HEK293 (cell line): Measurements from ENCODE around the gene SULF2.

Source experiments
- GLI2 ChIP-seq: fragments of 450-650 bp; formaldehyde crosslinking; IDR thresholded peaks from 2 replicates; pipeline ENCODE4; 2017; ENCODE audit warnings: missing biosample characterization, missing genetic modification characterization, low read depth, borderline replicate concordance
- GLIS1 ChIP-seq: fragments of 450-650 bp; formaldehyde crosslinking; IDR thresholded peaks from 2 replicates; pipeline ENCODE4 v1.5.1; 2016; ENCODE audit warnings: missing biosample characterization, missing genetic modification characterization
- GLIS2 ChIP-seq: fragments of 450-650 bp; formaldehyde crosslinking; IDR thresholded peaks from 2 replicates; pipeline ENCODE4 v1.5.1; 2016; ENCODE audit warnings: missing biosample characterization, missing genetic modification characterization
- IKZF3 ChIP-seq: fragments of 450-650 bp; IDR thresholded peaks from 2 replicates; pipeline ENCODE4 v1.5.0; 2018; ENCODE audit warnings: missing biosample characterization, mild to moderate bottlenecking, missing genetic modification characterization, moderate library complexity
- KLF10 ChIP-seq: fragments of 450-650 bp; IDR thresholded peaks from 2 replicates; pipeline ENCODE4 v1.5.1; 2018; ENCODE audit warnings: missing biosample characterization, mild to moderate bottlenecking, missing genetic modification characterization
- SCRT1 ChIP-seq: fragments of 450-650 bp; formaldehyde crosslinking; IDR thresholded peaks from 2 replicates; pipeline ENCODE4 v1.5.1; 2016; ENCODE audit warnings: missing biosample characterization, missing genetic modification characterization, borderline replicate concordance
- SCRT2 ChIP-seq: fragments of 450-650 bp; formaldehyde crosslinking; IDR thresholded peaks from 2 replicates; pipeline ENCODE4 v1.5.1; 2016; ENCODE audit warnings: missing biosample characterization, missing genetic modification characterization
- SETDB1 ChIP-seq: IDR thresholded peaks from one replicate; pipeline ENCODE4 v1.6.1; 2017; ENCODE audit warnings: mild to moderate bottlenecking, low read length, moderate library complexity, mixed read lengths; ENCODE audit not compliant: insufficient read length
- ZEB2 ChIP-seq: fragments of 450-650 bp; formaldehyde crosslinking; IDR thresholded peaks from 2 replicates; pipeline ENCODE4 v1.5.1; 2016; ENCODE audit warnings: missing biosample characterization, missing genetic modification characterization
- ZNF140 ChIP-seq: fragments of 450-650 bp; formaldehyde crosslinking; IDR thresholded peaks from 2 replicates; pipeline ENCODE4 v1.5.1; 2016; ENCODE audit warnings: missing biosample characterization, missing genetic modification characterization
- ZNF223 ChIP-seq: fragments of 450-650 bp; formaldehyde crosslinking; IDR thresholded peaks from 2 replicates; pipeline ENCODE4 v1.5.1; 2016; ENCODE audit warnings: missing biosample characterization, missing genetic modification characterization
- ZNF24 ChIP-seq: fragments of 450-650 bp; formaldehyde crosslinking; IDR thresholded peaks from 2 replicates; pipeline ENCODE4 v1.5.1; 2016; ENCODE audit warnings: missing biosample characterization, missing genetic modification characterization
- ZNF335 ChIP-seq: fragments of 450-650 bp; formaldehyde crosslinking; conservative IDR thresholded peaks from 2 replicates; pipeline ENCODE4 v1.5.1; 2016; ENCODE audit warnings: missing biosample characterization, missing genetic modification characterization
- ZNF341 ChIP-seq: fragments of 450-650 bp; formaldehyde crosslinking; IDR thresholded peaks from 2 replicates; pipeline ENCODE4; 2016; ENCODE audit warnings: low read depth, missing biosample characterization, missing genetic modification characterization
- ZNF350 ChIP-seq: fragments of 450-650 bp; formaldehyde crosslinking; IDR thresholded peaks from 2 replicates; pipeline ENCODE4 v1.5.0; 2017; ENCODE audit warnings: missing biosample characterization, mild to moderate bottlenecking, missing genetic modification characterization
- ZNF514 ChIP-seq: fragments of 450-650 bp; formaldehyde crosslinking; IDR thresholded peaks from 2 replicates; pipeline ENCODE4 v1.5.1; 2016; ENCODE audit warnings: missing biosample characterization, missing genetic modification characterization
- ZNF529 ChIP-seq: fragments of 450-650 bp; formaldehyde crosslinking; IDR thresholded peaks from 2 replicates; pipeline ENCODE4 v1.5.1; 2017; ENCODE audit warnings: missing genetic modification characterization, missing biosample characterization; ENCODE audit not compliant: insufficient replicate concordance
- ZNF654 ChIP-seq: fragments of 450-650 bp; formaldehyde crosslinking; IDR thresholded peaks from 2 replicates; pipeline ENCODE4 v1.5.1; 2016; ENCODE audit warnings: low read depth, missing biosample characterization, missing genetic modification characterization
- ZNF843 ChIP-seq: fragments of 450-650 bp; formaldehyde crosslinking; IDR thresholded peaks from 2 replicates; pipeline ENCODE4 v1.5.1; 2016; ENCODE audit warnings: missing biosample characterization, missing genetic modification characterization
- ZSCAN16 ChIP-seq: fragments of 450-650 bp; formaldehyde crosslinking; IDR thresholded peaks from 2 replicates; pipeline ENCODE4 v1.5.1; 2016; ENCODE audit warnings: missing biosample characterization, missing genetic modification characterization
- ZSCAN30 ChIP-seq: fragments of 450-650 bp; IDR thresholded peaks from 2 replicates; pipeline ENCODE4 v1.5.1; 2018; ENCODE audit warnings: missing biosample characterization, mild to moderate bottlenecking, missing genetic modification characterization, moderate library complexity
- TF ChIP-seq, protein P1 (sequence below): fragments of 450-650 bp; formaldehyde crosslinking; IDR thresholded peaks from 2 replicates; pipeline ENCODE4 v1.5.1; 2016; ENCODE audit warnings: missing biosample characterization, missing genetic modification characterization
- TF ChIP-seq, protein P2 (sequence below): fragments of 450-650 bp; formaldehyde crosslinking; IDR thresholded peaks from 2 replicates; pipeline ENCODE4 v1.5.1; 2016; ENCODE audit warnings: missing biosample characterization, missing genetic modification characterization
- TF ChIP-seq, protein P3 (sequence below): fragments of 450-650 bp; formaldehyde crosslinking; IDR thresholded peaks from 2 replicates; pipeline ENCODE4 v1.5.1; 2016; ENCODE audit warnings: missing biosample characterization, missing genetic modification characterization
- TF ChIP-seq, protein P4 (sequence below): fragments of 450-650 bp; formaldehyde crosslinking; IDR thresholded peaks from 2 replicates; pipeline ENCODE4 v1.5.1; 2017; ENCODE audit warnings: missing biosample characterization, missing genetic modification characterization
- TF ChIP-seq, protein P5 (sequence below): fragments of 450-650 bp; formaldehyde crosslinking; IDR thresholded peaks from 2 replicates; pipeline ENCODE4 v1.5.1; 2016; ENCODE audit warnings: missing biosample characterization, missing genetic modification characterization
- TF ChIP-seq, protein P6 (sequence below): fragments of 450-650 bp; formaldehyde crosslinking; IDR thresholded peaks from 2 replicates; pipeline ENCODE4 v1.5.1; 2016; ENCODE audit warnings: missing biosample characterization, missing genetic modification characterization

Gene SULF2

DNA sequence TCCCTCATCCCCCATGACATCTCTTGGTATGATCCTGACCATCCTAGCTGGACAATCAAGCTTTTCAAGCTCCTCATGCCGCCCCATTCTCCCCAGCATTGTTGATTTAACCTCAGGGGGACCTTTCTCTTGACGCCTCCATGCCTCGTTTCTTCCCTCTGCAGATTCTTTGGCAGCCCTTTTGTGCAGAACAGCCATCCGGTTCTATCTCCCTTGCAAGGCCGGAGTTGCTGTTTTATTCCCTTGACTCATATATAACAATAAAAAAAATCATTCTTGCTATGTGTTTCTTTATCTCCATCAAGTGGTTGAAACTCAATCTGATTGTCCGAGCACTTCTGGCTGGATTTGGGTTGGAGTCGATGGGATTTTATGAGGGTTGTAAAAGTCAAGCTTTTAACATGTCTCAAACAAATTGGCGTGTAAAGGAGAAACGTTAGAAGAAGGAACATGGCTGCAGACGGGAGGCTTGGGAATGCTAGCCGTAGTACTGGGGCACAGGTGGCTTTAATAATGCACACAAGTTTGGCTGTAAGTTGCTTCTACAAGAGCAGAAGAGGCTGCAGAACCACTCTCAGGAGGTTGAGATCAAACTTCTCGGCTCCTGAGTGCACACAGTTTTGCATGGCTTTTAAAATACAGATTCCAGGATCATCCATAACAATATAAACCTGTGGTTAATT is 3.9 kb upstream of the SULF2 start (continued):
- TF ChIP-seq SCRT1 (tag by site-specific recombination) (peak; percentile 63), KLF10 (tag by site-specific recombination) (no peak), SCRT2 (tag by site-specific recombination) (peak; percentile 74), ZSCAN30 (tag by site-specific recombination) (peak; percentile 78), ZNF24 (tag by site-specific recombination) (no peak), SETDB1 (no peak), ZSCAN16 (tag by site-specific recombination) (0 out of 2 replicates have a peak, but pooled peaks have one; percentile 51), ZNF529 (no peak), ZNF335 (tag by site-specific recombination) (0 out of 2 replicates have a peak, but pooled peaks have one; percentile 32), GLIS1 (tag by site-specific recombination) (peak; percentile 50), ZNF654 (0 out of 2 replicates have a peak, but pooled peaks have one; percentile 3), ZNF514 (no peak), GLIS2 (tag by site-specific recombination) (0 out of 2 replicates have a peak, but pooled peaks have one; percentile 19), ZNF223 (tag by site-specific recombination) (no peak), ZNF140 (no peak), ZNF843 (peak; percentile 91), ZEB2 (tag by site-specific recombination) (peak; percentile 87), ZNF341 (tag by site-specific recombination) (peak; percentile 83), ZNF350 (tag by site-specific recombination) (no peak), IKZF3 (tag by site-specific recombination) (peak; percentile 78), GLI2 (peak; percentile 72)
- TF ChIP-seq, protein P1, sequence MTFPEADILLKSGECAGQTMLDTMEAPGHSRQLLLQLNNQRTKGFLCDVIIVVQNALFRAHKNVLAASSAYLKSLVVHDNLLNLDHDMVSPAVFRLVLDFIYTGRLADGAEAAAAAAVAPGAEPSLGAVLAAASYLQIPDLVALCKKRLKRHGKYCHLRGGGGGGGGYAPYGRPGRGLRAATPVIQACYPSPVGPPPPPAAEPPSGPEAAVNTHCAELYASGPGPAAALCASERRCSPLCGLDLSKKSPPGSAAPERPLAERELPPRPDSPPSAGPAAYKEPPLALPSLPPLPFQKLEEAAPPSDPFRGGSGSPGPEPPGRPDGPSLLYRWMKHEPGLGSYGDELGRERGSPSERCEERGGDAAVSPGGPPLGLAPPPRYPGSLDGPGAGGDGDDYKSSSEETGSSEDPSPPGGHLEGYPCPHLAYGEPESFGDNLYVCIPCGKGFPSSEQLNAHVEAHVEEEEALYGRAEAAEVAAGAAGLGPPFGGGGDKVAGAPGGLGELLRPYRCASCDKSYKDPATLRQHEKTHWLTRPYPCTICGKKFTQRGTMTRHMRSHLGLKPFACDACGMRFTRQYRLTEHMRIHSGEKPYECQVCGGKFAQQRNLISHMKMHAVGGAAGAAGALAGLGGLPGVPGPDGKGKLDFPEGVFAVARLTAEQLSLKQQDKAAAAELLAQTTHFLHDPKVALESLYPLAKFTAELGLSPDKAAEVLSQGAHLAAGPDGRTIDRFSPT (tag by site-specific recombination): 0 out of 2 replicates have a peak, but pooled peaks have one; percentile 75
- TF ChIP-seq, protein P2, sequence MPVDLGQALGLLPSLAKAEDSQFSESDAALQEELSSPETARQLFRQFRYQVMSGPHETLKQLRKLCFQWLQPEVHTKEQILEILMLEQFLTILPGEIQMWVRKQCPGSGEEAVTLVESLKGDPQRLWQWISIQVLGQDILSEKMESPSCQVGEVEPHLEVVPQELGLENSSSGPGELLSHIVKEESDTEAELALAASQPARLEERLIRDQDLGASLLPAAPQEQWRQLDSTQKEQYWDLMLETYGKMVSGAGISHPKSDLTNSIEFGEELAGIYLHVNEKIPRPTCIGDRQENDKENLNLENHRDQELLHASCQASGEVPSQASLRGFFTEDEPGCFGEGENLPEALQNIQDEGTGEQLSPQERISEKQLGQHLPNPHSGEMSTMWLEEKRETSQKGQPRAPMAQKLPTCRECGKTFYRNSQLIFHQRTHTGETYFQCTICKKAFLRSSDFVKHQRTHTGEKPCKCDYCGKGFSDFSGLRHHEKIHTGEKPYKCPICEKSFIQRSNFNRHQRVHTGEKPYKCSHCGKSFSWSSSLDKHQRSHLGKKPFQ (tag by site-specific recombination): peak; percentile 63
- TF ChIP-seq, protein P3, sequence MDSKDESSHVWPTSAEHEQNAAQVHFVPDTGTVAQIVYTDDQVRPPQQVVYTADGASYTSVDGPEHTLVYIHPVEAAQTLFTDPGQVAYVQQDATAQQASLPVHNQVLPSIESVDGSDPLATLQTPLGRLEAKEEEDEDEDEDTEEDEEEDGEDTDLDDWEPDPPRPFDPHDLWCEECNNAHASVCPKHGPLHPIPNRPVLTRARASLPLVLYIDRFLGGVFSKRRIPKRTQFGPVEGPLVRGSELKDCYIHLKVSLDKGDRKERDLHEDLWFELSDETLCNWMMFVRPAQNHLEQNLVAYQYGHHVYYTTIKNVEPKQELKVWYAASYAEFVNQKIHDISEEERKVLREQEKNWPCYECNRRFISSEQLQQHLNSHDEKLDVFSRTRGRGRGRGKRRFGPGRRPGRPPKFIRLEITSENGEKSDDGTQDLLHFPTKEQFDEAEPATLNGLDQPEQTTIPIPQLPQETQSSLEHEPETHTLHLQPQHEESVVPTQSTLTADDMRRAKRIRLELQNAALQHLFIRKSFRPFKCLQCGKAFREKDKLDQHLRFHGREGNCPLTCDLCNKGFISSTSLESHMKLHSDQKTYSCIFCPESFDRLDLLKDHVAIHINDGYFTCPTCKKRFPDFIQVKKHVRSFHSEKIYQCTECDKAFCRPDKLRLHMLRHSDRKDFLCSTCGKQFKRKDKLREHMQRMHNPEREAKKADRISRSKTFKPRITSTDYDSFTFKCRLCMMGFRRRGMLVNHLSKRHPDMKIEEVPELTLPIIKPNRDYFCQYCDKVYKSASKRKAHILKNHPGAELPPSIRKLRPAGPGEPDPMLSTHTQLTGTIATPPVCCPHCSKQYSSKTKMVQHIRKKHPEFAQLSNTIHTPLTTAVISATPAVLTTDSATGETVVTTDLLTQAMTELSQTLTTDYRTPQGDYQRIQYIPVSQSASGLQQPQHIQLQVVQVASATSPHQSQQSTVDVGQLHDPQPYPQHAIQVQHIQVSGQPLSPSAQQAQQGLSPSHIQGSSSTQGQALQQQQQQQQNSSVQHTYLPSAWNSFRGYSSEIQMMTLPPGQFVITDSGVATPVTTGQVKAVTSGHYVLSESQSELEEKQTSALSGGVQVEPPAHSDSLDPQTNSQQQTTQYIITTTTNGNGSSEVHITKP (tag by site-specific recombination): peak; percentile 89
- TF ChIP-seq, protein P4, sequence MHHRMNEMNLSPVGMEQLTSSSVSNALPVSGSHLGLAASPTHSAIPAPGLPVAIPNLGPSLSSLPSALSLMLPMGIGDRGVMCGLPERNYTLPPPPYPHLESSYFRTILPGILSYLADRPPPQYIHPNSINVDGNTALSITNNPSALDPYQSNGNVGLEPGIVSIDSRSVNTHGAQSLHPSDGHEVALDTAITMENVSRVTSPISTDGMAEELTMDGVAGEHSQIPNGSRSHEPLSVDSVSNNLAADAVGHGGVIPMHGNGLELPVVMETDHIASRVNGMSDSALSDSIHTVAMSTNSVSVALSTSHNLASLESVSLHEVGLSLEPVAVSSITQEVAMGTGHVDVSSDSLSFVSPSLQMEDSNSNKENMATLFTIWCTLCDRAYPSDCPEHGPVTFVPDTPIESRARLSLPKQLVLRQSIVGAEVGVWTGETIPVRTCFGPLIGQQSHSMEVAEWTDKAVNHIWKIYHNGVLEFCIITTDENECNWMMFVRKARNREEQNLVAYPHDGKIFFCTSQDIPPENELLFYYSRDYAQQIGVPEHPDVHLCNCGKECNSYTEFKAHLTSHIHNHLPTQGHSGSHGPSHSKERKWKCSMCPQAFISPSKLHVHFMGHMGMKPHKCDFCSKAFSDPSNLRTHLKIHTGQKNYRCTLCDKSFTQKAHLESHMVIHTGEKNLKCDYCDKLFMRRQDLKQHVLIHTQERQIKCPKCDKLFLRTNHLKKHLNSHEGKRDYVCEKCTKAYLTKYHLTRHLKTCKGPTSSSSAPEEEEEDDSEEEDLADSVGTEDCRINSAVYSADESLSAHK (tag by site-specific recombination): peak; percentile 91
- TF ChIP-seq, protein P5, sequence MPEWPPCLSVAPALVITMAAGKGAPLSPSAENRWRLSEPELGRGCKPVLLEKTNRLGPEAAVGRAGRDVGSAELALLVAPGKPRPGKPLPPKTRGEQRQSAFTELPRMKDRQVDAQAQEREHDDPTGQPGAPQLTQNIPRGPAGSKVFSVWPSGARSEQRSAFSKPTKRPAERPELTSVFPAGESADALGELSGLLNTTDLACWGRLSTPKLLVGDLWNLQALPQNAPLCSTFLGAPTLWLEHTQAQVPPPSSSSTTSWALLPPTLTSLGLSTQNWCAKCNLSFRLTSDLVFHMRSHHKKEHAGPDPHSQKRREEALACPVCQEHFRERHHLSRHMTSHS (tag by site-specific recombination): no peak
- TF ChIP-seq, protein P6, sequence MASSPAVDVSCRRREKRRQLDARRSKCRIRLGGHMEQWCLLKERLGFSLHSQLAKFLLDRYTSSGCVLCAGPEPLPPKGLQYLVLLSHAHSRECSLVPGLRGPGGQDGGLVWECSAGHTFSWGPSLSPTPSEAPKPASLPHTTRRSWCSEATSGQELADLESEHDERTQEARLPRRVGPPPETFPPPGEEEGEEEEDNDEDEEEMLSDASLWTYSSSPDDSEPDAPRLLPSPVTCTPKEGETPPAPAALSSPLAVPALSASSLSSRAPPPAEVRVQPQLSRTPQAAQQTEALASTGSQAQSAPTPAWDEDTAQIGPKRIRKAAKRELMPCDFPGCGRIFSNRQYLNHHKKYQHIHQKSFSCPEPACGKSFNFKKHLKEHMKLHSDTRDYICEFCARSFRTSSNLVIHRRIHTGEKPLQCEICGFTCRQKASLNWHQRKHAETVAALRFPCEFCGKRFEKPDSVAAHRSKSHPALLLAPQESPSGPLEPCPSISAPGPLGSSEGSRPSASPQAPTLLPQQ: peak; percentile 41; the same call in 1 of the 2 replicates
